ENCODE results near the gene FCSK. TPM values are rescaled to one million over a fixed set of nuclear protein-coding genes. Genes with fewer than 3 reads are reported as not detected.
"Not testable (repeated sequence)": the region's sequence is repeated elsewhere in the genome, so short reads cannot be mapped to it uniquely, and the experiment has no call there.

Gene FCSK
- total RNA-seq, 1 donor from 2014 or later, result 12.0 TPM

DNA sequence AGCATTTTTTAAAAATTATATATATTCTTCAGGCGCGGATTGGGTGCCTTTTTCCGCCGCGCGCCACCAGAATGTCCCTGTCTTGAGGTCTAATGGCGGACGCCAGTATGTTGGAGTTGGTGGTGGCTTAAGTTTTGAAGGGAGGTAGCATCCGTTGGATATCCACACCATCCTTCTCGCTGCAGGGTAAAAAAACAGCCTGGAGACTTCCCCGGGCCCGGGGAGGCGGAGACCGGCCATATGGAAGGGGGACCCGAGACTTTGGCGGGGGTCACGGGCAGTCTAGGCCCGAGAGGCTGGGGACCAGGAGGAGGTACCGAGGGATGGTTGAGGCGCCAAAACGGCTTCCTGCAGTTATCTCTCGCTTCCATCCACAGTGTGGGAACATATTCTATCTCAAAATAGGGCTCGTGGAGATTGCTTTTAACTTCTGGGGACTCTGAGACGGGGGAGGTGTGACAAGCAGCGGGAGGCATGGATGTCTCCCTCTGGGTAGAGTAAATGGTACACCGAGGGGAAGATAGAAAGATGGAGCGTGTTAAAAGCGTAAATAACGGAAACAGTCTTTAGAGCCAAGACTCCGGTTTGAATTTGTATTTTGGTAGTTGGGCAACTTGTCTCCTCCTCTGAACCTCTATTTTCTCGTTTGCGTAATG is 69.5 kb downstream of the FCSK start, which contains the start of gene SF3B3:
Gene SF3B3 (plus strand): TSS at position 74 of the 656 bp plus-strand sequence. CDS start 2,841 bp downstream, outside the sequence.
- H2AFZ ChIP-seq (ENCODE audit: low read depth, low read length), result peak within 1 kb of the TSS; percentile 90
- peak within 1 kb of the TSS; percentile 98 for H3K9ac ChIP-seq (ENCODE audit: low read length)
- H3K4me3 ChIP-seq (ENCODE audit: insufficient read depth, low read depth, low read length), result peak within 1 kb of the TSS; percentile 92
- FAIRE-seq (no peak), DNase-seq (ENCODE audit: low read depth) (no peak)
- peaks cover 77% of the 10 kb centered on the region for H3K79me2 ChIP-seq (ENCODE audit: insufficient read depth, low read length)
- no peaks in the 10 kb centered on the region for H3K9me3 Mint-ChIP-seq (ENCODE audit: unreplicated experiment)
- peaks cover 5% of the 10 kb centered on the region for H3K36me3 Mint-ChIP-seq (ENCODE audit: low read depth, unreplicated experiment)
- H4K20me1 ChIP-seq (ENCODE audit: insufficient read depth, low read length), result peaks cover 36% of the 10 kb centered on the region
- H3K27me3 ChIP-seq (ENCODE audit: insufficient read depth, low read length), result no peaks in the 10 kb centered on the region
- no peaks in the 10 kb centered on the region for H3K27me3 Mint-ChIP-seq (ENCODE audit: low read depth, unreplicated experiment)
- peaks cover 30% of the 10 kb centered on the region for H3K4me1 Mint-ChIP-seq (ENCODE audit: low read depth, unreplicated experiment)
- no peak for TF ChIP-seq EZH2 (IDR thresholded peaks at IDR 0.05; ENCODE audit: insufficient read depth, low read length)
- TF ChIP-seq, protein P1, sequence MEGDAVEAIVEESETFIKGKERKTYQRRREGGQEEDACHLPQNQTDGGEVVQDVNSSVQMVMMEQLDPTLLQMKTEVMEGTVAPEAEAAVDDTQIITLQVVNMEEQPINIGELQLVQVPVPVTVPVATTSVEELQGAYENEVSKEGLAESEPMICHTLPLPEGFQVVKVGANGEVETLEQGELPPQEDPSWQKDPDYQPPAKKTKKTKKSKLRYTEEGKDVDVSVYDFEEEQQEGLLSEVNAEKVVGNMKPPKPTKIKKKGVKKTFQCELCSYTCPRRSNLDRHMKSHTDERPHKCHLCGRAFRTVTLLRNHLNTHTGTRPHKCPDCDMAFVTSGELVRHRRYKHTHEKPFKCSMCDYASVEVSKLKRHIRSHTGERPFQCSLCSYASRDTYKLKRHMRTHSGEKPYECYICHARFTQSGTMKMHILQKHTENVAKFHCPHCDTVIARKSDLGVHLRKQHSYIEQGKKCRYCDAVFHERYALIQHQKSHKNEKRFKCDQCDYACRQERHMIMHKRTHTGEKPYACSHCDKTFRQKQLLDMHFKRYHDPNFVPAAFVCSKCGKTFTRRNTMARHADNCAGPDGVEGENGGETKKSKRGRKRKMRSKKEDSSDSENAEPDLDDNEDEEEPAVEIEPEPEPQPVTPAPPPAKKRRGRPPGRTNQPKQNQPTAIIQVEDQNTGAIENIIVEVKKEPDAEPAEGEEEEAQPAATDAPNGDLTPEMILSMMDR (IDR thresholded peaks at IDR 0.05; ENCODE audit: insufficient read depth, low read depth, low read length), result no peak
- H3K4me1 ChIP-seq (ENCODE audit: insufficient read depth, low read length), result peaks cover 27% of the 10 kb centered on the region
- peak within 1 kb of the TSS; percentile 99 for H3K27ac Mint-ChIP-seq (ENCODE audit: unreplicated experiment)
- peak within 1 kb of the TSS; percentile 90 for H3K27ac ChIP-seq (ENCODE audit: low read depth, low read length)
- H3K9me3 ChIP-seq (ENCODE audit: insufficient read depth, low read depth, low read length), result no peaks in the 10 kb centered on the region
- peak within 1 kb of the TSS; percentile 99 for H3K4me3 Mint-ChIP-seq (ENCODE audit: unreplicated experiment)
- peaks cover 15% of the 10 kb centered on the region for H3K36me3 ChIP-seq (ENCODE audit: insufficient read depth, low read length)
- H3K4me2 ChIP-seq (ENCODE audit: low read length), result peak within 1 kb of the TSS; percentile 95

DNA sequence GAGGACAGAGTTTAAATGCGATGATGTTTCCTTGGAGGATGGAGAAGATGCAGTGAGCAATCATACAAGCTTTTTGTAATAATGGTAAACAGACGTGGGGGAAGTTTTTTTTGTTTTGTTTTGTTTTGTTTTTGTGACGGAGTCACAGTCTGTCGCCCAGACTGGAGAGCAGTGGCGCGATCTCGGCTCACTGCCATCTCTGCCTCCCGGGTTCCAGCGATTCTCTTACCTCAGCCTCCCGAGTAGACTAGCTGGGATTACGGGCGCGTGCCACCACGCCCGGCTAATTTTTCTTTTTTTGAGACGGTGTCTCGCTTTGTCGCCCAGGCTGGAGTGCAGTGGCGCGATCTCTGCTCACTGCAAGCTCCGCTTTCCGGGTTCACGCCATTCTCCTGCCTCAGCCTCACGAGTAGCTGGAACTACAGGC is 70.0 kb downstream of the FCSK start:
- H4K20me1 ChIP-seq (ENCODE audit: insufficient read depth, low read length), result peaks cover 41% of the 10 kb centered on the region
- peak overlapping the region; percentile 98 for H3K9ac ChIP-seq (ENCODE audit: low read length)
- not testable (repeated sequence) for H3K9me3 ChIP-seq (ENCODE audit: insufficient read depth, low read depth, low read length); H3K36me3 Mint-ChIP-seq (ENCODE audit: low read depth, unreplicated experiment); H3K27me3 Mint-ChIP-seq (ENCODE audit: low read depth, unreplicated experiment); H2AFZ ChIP-seq (ENCODE audit: low read depth, low read length); H3K9me3 Mint-ChIP-seq (ENCODE audit: unreplicated experiment); DNase-seq (ENCODE audit: low read depth); H3K27me3 ChIP-seq (ENCODE audit: insufficient read depth, low read length); FAIRE-seq
- H3K4me1 ChIP-seq (ENCODE audit: insufficient read depth, low read length), result peaks cover 29% of the 10 kb centered on the region
- H3K4me2 ChIP-seq (ENCODE audit: low read length), result peak overlapping the region; percentile 95
- H3K4me3 ChIP-seq (ENCODE audit: insufficient read depth, low read depth, low read length), result peak overlapping the region; percentile 92
- Mint-ChIP-seq H3K4me1 (ENCODE audit: low read depth, unreplicated experiment) (peaks cover 34% of the 10 kb centered on the region), H3K4me3 (ENCODE audit: unreplicated experiment) (peak overlapping the region; percentile 99), H3K27ac (ENCODE audit: unreplicated experiment) (peak overlapping the region; percentile 99)
- H3K27ac ChIP-seq (ENCODE audit: low read depth, low read length), result peak overlapping the region; percentile 90
- H3K79me2 ChIP-seq (ENCODE audit: insufficient read depth, low read length), result peaks cover 82% of the 10 kb centered on the region
- H3K36me3 ChIP-seq (ENCODE audit: insufficient read depth, low read length), result peaks cover 18% of the 10 kb centered on the region

DNA sequence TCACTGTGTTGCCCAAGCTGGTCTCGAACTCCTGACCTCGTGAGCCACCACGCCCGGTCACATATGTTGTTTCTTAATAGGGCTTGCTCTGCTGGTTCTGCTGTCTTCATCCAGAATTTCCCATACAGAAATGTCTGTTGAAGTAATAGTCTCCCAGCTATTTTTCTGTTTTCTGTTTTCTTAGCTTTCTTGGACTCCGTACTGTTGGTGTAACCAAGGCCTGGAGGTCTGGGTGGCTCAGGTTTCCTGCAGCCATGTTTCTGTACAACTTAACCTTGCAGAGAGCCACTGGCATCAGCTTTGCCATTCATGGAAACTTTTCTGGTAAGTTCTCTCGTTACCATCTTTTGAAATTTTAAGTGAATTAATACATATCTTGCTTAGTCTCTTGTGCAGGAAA is 72.0 kb downstream of the FCSK start:
- Mint-ChIP-seq H3K4me1 (ENCODE audit: low read depth, unreplicated experiment) (peaks cover 32% of the 10 kb centered on the region), H3K9me3 (ENCODE audit: unreplicated experiment) (no peaks in the 10 kb centered on the region), H3K27ac (ENCODE audit: unreplicated experiment) (no peak overlapping the region), H3K36me3 (ENCODE audit: low read depth, unreplicated experiment) (peaks cover 10% of the 10 kb centered on the region), H3K4me3 (ENCODE audit: unreplicated experiment) (peak overlapping the region; percentile 73), H3K27me3 (ENCODE audit: low read depth, unreplicated experiment) (no peaks in the 10 kb centered on the region)
- Histone ChIP-seq H4K20me1 (ENCODE audit: insufficient read depth, low read length) (peaks cover 57% of the 10 kb centered on the region), H2AFZ (ENCODE audit: low read depth, low read length) (no peak overlapping the region), H3K4me3 (ENCODE audit: insufficient read depth, low read depth, low read length) (peak overlapping the region; percentile 50), H3K36me3 (ENCODE audit: insufficient read depth, low read length) (peaks cover 28% of the 10 kb centered on the region), H3K4me2 (ENCODE audit: low read length) (peak overlapping the region; percentile 95), H3K79me2 (ENCODE audit: insufficient read depth, low read length) (peaks cover 97% of the 10 kb centered on the region), H3K27me3 (ENCODE audit: insufficient read depth, low read length) (no peaks in the 10 kb centered on the region), H3K27ac (ENCODE audit: low read depth, low read length) (no peak overlapping the region), H3K9me3 (ENCODE audit: insufficient read depth, low read depth, low read length) (no peaks in the 10 kb centered on the region), H3K4me1 (ENCODE audit: insufficient read depth, low read length) (peaks cover 23% of the 10 kb centered on the region), H3K9ac (ENCODE audit: low read length) (peak overlapping the region; percentile 55)
- DNase-seq (ENCODE audit: low read depth) (no peak), FAIRE-seq (no peak)
- TF ChIP-seq, protein P1 (IDR thresholded peaks at IDR 0.05; ENCODE audit: insufficient read depth, low read depth, low read length), result no peak
- no peak for TF ChIP-seq EZH2 (IDR thresholded peaks at IDR 0.05; ENCODE audit: insufficient read depth, low read length)
